Right lobe of liver (tissue), 4 donors: ENCODE measurements around the gene PSMB11.

Source experiments
- CTCF ChIP-seq, 4 donors: fragments of 200-600 bp in 3 of 4; fragments of 450-650 bp in 1 of 4; IDR thresholded peaks; one replicate each; pipeline versions ENCODE4 v1.5.1 to v1.8.0; 2016 to 2022; ENCODE audit warnings: antibody characterized with exemption in 4 of 4, mild to moderate bottlenecking in 2 of 4
- POLR2A ChIP-seq: fragments of 450-650 bp; IDR thresholded peaks from one replicate; pipeline ENCODE4 v1.6.1; 2017; ENCODE audit warnings: antibody characterized with exemption, mild to moderate bottlenecking
- donor health status: DM: no; HTN: no; CAD: no.
- donor health status: DM: no; HTN: no; CAD: no.
- donor health status: DM: no; HTN: yes; CAD: no.

- TF ChIP-seq CTCF (IDR thresholded peaks at IDR 0.05) = no peak
- TF ChIP-seq POLR2A = no peak
These were observed 8.7 kb upstream of the PSMB11 start for GRCh38 chr14:23033251-23033727.
